A673 (cell line): ENCODE data around the gene EXOC6.

Experiments
- CTCF ChIP-seq: fragments of 300-800, 200-600 bp; sonication (generic); conservative IDR thresholded peaks from 2 replicates; pipeline ENCODE4 v1.5.1; 2017; ENCODE audit warnings: low read depth, mild to moderate bottlenecking, antibody characterized with exemption, low read length, moderate library complexity, mixed read lengths
- EZH2 ChIP-seq: fragments of 200-600 bp; sonication (generic); IDR thresholded peaks from 2 replicates; pipeline ENCODE4 v1.6.1; 2017; ENCODE audit warnings: borderline replicate concordance, low read depth, mild to moderate bottlenecking, mixed read lengths, antibody characterized with exemption, low read length; ENCODE audit not compliant: poor library complexity, severe bottlenecking

- no peak for TF ChIP-seq EZH2
- no peak for TF ChIP-seq CTCF
Measured at GRCh38 chr10:92915892-92916291, 67.6 kb downstream of the EXOC6 start.
